Fibroblast of upper back skin (primary cell): ENCODE measurements around the gene AK4.
"Not testable (repeated sequence)": the region's sequence is repeated elsewhere in the genome, so short reads cannot be mapped to it uniquely, and the experiment has no call there.

Experiments used
- DNase-seq: peaks from one replicate; pipeline ENCODE4 v3.0.0-alpha.2; 2013

Gene AK4

GRCh38 chr1:65214340-65215027 is 66.5 kb downstream of the AK4 start:
- DNase-seq = no peak

- no peak for DNase-seq
These were observed 69.0 kb downstream of the AK4 start for GRCh38 chr1:65216989-65217388.

DNA sequence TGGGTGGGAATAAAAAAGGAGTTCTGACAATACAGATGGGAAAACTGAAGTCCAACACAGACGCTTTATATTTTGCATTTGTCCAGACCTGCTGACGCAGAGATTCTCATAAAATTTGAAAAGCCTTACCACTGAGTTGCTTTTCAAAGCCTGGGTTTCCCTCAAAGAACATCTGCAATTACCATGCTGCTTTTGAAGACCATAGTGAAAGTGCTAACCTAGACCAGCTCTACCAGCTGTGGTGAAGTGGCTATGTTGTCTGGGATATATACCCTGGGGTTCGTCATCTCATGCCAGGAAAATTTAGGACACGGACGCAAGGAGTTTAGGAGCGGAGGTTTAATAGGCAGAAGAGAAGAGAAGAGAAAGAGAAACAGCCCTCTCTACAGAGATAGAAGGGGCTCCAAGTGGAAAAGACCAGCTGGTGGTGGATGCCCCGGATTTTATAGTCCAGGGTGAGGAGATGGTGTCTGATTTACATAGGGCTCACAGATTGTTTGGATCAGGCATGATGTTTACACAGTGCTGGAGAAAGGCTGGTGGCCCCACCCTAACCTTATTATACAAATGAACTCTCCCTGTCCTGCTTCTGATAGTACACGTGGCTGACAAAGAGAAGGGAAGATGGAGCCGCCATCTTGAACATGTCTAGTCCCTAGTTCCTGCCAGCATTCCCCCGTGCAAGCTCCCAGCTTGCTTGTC is 73.8 kb downstream of the AK4 start:
- no peak for DNase-seq

DNA sequence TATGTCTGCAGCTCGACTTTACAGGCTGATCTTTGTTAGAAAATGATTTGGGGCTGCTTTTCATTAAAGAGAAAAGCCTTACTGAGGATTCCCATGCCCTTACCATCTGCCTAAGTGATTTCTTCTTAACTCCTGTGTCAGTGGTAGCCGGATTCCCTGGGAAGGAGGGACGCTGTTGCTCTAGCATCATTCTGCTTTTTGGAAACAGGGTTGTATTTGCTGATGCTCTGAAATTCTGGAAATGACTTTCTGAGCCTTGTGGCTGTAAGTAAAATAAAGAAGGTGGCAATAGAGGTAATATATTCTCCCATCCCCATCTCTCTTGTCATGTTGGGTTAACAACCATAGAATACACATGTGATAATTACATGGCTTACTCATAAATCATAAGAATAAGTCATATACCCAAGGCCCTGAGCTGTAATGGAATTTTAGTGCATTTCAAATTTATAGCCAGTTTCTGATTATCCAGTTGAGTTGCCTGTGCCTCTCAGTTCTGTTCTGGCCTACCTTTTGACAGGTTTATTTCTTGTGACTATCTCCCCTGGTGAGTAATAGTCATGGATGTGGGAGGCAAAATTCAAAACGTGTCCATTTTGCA is 74.4 kb downstream of the AK4 start:
- no peak for DNase-seq

DNA sequence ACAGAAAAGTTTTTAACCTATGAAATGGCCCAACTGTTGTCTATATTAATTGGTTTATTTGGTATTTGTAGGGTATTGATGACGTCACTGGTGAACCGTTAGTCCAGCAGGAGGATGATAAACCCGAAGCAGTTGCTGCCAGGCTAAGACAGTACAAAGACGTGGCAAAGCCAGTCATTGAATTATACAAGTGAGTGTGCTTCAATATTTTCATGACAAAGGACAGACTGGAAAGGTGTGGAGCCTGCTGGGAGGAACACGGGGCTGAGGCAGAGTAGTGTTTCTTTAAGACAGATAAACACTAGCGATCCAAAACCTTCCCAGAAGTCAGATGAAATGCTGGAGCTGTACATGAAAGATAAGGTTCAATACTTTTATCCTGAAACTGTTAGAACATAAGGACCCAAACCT is 76.7 kb downstream of the AK4 start:
- DNase-seq = no peak

- no peak for DNase-seq
These were observed 77.2 kb downstream of the AK4 start for GRCh38 chr1:65225179-65225578.

DNA sequence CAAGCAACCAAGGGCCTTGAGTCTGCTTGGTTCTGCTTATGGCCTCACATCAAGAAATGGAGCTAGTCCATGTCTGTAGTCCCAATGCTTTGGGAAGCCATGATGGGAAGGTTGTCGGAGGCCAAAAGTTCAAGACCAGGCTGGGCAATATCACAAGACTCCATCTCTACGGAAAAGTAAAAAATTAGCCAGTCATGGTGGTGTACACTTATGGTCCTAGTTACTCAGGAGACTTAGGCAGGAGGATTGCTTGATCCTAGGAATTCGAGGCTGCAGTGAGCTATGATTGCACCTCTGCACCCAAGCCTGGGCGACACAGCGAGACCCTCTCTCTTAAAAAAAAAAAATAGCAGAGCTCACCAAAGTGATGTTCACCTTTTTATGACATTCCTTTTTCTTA is 81.2 kb downstream of the AK4 start:
- DNase-seq = no peak

DNA sequence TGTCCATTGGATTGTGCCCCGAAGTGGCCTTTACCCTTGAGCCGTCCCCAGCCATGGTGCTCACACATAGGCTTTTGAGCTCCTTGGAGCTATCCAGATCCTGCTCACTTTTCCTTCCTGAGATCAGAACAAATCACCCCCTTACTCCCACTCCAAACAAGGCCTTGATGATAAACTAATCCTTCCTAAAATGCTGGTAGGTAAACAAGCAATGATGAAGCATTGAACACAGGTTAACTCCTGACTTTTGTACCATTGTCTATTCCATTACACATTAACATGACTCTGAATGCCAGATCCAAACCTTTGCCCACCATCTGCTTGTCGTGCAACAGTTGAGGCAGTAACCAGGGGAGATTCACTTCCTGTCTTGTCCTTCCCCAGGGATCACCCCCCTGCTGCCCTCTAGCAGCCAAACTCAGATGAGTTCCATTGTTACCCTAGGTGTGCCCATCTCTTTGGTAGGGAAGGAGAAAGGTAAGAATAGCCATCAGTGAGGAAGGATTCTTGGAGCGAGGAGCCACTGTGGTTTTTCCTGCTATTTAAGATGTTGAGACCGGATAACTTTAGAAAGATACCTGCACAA is 81.8 kb downstream of the AK4 start:
- no peak for DNase-seq

DNA sequence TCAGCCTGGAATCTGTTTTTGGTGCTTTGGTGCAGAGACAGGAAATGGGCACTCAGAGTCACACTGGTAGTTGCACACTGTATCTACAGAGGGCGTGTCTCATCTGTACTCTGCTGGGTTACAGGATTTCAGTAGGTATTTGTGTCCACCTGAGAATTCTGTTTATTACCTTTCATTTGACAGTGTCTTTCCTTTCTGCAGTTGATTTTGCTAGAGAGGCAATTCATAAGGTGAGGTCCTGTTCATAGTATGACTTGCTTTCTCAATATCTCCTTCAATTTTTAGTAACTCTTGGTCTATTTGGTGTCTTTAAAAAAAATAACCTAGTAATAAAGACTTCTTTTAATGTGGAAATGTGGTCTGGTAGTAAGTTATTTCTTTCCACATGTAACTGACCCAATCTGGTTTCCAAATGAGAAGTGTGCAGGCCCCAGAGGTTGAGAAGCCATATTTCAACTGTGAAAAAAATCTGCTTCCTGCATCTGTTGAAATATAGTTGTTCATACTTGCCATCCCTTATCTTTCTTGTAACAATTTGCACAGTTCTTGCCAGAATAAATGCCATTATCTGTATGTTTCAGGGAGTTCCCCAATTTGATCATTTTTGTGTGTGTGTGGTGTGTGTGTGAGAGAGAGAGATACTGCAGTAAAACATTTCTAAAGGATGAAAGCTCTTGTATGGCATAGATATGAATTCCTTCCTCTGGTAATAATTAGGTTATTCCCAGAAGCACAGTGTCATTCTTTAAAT is 82.9 kb downstream of the AK4 start:
- DNase-seq = peak; percentile 17

- no peak for DNase-seq
These were observed 83.8 kb downstream of the AK4 start for GRCh38 chr1:65231718-65232330.

DNA sequence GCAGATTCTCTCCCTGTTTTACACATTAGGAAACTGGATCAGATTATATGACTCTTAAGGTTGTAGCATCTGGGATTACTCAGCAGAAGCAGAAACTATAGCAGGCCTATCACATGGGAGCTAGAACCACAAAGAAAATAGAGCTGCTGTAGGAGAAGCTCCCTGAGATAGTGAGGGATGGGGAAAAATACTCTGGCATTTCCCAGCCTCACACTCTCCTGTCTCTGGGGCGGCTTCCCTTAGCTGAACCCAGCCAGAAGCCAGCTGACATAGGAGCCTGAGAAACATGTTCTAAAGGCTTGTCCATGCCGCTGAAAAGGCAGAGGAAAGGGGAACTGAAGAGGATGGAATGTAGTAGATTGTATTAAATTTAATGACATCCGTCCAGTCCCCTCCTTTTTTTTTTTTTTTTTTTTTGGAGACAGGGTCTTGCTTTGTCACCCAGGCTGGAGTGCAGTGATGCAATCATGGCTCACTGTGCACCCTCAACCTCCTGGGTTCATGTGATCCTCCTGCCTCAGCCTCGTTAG is 84.5 kb downstream of the AK4 start:
- peak; percentile 14 for DNase-seq

- DNase-seq = no peak
These were observed 85.8 kb downstream of the AK4 start for GRCh38 chr1:65233782-65234181.

GRCh38 chr1:65235867-65236805 is 88.1 kb downstream of the AK4 start:
- peak; percentile 45 for DNase-seq

DNA sequence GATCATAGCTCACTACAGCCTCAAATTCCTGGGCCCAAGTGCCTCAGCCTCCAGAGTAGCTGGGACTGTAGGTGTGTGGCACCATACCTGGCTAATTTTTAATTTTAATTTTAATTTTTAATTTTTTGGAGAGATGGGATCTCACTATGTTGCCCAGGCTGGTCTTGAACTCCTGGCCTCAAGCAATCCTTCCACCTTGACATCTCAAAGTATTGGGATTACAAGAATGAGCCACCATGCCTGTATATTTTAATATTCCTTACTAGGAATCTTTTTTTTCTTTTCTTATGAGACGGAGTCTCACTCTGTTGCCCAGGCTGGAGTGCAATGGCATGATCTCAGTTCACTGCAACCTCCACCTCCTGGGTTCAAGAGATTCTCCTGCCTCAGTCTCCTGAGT is 89.1 kb downstream of the AK4 start:
- DNase-seq = not testable (repeated sequence)

DNA sequence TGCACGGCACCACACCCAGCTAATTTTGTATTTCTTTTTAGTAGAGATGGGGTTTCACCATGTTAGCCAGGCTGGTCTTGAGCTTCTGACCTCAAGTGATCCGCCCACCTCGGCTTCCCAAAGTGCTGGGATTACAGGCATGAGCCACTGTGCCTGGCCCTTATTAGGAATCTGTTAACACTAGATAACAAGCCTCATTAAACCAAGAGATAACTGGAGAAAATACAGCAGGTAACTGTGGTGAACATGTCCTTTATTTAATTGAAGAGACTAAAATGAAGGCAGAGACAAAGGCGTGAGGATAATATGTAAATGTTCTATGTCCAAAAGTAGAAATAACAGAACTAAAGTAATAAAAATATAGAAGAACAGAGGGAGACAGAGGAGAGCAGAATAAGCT is 89.5 kb downstream of the AK4 start:
- no peak for DNase-seq

GRCh38 chr1:65238010-65238409 is 90.0 kb downstream of the AK4 start:
- no peak for DNase-seq

- no peak for DNase-seq
These were observed 95.5 kb downstream of the AK4 start for GRCh38 chr1:65243491-65243890.

- DNase-seq = no peak
These were observed 97.3 kb downstream of the AK4 start for GRCh38 chr1:65245295-65245694.

GRCh38 chr1:65247419-65248359 is 99.7 kb downstream of the AK4 start:
- peak; percentile 41 for DNase-seq

DNA sequence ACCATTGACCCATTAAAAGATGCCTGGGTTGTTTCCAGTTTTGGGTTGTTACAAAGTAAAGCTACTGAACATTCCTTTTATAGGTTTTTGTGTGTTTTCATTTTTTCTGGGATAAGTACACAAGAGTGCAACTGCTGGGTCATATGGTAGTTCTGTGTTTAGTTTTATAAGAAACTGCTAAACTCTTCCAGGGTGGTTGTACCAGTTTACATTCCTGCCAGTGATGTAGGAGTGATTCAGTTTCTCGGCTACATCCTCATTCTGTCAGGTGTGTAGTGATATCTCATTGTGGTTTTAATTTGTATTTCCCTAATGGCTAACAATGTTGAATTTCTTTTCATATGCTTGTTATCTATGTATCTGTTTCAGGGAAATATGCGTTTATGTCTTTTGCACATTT is 102.8 kb downstream of the AK4 start:
- DNase-seq = no peak
